Neural progenitor cell (in vitro differentiated cells): ENCODE results near the gene HEPACAM2.

Source experiments
- EZH2 ChIP-seq: fragments of 200-600 bp; sonication (generic); IDR thresholded peaks from 2 replicates; pipeline ENCODE4 v1.6.1; 2017; ENCODE audit warnings: antibody characterized with exemption, mild to moderate bottlenecking, moderate library complexity
- TF ChIP-seq, protein P1 (sequence below): fragments of 200-600 bp; sonication (generic); IDR thresholded peaks from 2 replicates; pipeline ENCODE4 v1.5.1; 2017; ENCODE audit warnings: antibody characterized with exemption, mild to moderate bottlenecking

- TF ChIP-seq, protein P1, sequence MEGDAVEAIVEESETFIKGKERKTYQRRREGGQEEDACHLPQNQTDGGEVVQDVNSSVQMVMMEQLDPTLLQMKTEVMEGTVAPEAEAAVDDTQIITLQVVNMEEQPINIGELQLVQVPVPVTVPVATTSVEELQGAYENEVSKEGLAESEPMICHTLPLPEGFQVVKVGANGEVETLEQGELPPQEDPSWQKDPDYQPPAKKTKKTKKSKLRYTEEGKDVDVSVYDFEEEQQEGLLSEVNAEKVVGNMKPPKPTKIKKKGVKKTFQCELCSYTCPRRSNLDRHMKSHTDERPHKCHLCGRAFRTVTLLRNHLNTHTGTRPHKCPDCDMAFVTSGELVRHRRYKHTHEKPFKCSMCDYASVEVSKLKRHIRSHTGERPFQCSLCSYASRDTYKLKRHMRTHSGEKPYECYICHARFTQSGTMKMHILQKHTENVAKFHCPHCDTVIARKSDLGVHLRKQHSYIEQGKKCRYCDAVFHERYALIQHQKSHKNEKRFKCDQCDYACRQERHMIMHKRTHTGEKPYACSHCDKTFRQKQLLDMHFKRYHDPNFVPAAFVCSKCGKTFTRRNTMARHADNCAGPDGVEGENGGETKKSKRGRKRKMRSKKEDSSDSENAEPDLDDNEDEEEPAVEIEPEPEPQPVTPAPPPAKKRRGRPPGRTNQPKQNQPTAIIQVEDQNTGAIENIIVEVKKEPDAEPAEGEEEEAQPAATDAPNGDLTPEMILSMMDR = no peak
- no peak for TF ChIP-seq EZH2
Measured at GRCh38 chr7:93202594-93203250, 23.5 kb downstream of the HEPACAM2 start.
